NCI-H128 (cell line): ENCODE data around the gene TMEM132E.

Experiments used
- DNase-seq: peaks from one replicate; lab custom pipeline; 2025; ENCODE audit not compliant: unreplicated experiment; lab: John Stamatoyannopoulos, UW

Gene TMEM132E

GRCh38 chr17:34654881-34655276, 75.5 kb downstream of the TMEM132E start:
- no peak for DNase-seq

GRCh38 chr17:34656801-34657200, 77.4 kb downstream of the TMEM132E start:
- DNase-seq, result no peak

DNA sequence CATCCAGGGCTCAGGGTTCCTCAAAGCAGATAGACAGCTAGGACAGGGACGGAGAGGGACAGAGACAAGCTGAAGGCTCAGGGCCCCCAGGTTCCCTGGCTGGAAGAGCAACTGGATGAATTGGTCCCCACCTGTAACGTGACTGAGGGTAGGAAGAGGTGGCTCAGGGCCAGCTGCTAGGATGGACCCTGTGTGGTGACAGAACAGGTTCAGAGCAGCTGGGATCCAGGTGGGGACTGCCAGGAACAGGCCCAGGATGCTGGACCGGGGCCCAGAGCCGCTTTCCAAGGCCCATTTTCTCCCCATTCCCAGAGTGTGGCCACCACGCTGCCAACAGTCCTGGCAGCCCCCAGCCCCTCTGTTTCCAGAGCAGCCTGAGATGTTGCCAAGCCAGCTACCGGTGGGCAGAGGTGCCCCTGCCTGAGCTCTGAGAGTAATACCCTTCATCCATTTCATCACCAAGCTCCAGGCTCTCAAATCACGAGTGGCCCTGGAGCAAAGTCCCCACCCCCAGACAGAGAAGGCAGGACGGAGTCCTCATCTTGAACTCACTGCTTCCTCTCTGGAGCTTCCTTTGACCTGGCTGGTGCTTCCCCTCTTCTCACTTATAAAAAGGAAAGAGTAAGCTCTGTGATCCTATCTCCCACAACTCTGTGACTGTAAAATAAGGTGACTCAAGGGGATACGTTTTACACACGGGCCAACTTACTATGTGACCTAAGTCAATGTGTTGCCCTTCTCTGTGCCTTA, 79.6 kb downstream of the TMEM132E start:
- no peak for DNase-seq

DNA sequence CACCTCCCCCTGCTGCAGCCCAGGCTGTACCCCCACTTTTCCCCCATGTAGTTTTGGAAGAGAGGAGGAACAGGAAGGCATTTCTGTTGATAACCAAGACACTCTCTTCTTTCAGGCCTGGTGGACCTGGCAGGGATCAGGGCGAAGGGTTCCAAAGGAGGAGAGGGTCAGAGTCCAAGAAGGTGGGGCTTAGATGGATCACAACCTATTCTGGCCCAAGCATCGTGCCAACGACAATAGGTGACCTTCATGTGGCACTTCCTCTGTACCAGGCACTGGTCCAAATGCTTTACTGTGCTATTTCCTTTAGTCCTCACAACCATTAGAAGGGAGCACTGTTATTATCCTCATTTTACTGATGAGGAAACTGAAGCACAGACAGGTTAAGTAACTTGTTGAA, 84.3 kb downstream of the TMEM132E start:
- DNase-seq, result no peak

DNA sequence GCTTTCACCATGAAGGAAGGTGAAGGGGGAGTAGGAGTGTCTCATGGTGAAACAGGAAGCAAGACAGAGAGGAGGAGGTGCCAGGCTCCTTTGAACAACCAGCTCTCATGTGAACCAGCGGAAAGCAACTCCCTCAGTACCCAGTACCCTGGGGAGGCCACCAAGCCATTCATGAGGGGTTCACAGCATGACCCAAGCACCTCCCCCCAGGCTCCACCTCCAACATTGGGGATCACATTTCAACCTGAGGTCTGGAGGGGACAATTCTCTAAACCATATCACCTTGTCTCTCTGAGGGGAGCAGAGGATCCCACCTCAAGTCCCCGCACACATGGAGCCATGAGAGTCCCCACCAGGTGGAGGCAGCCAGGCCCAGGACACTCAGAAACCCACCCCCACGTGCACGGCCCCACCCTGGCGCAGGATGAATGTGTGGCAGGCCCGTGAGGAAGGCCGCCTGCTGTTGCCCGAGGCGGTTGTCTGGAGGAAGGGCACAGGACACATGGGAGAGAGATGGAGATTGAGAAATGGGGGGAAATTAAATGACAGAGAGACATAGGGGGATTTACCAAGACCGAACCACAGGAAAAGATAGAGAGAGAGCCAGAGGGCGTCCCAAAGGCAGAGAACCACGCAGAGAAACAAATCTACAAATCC, 85.9 kb downstream of the TMEM132E start:
- no peak for DNase-seq

GRCh38 chr17:34665819-34666763, 86.7 kb downstream of the TMEM132E start:
- DNase-seq, result no peak

DNA sequence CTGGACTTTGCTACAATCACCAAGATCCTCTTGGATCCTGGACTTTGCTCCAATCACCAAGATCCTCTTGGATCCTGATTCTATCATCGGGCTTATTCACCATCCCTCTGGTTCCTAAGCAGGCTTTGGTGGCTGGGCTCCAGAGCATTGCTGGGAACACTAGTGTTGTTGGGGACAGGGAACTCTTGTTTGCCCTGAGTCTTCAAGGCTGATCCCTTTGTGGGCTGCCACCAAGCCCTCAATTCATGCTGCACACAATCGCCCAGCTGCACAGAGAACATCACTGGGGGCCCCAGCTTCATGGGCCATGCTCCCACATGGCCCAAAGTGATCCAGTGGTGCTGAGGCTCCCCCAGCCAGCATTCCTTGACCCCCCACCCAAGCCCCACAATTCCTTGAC, 88.3 kb downstream of the TMEM132E start:
- no peak for DNase-seq

GRCh38 chr17:34668206-34668605, 88.8 kb downstream of the TMEM132E start:
- DNase-seq, result no peak

DNA sequence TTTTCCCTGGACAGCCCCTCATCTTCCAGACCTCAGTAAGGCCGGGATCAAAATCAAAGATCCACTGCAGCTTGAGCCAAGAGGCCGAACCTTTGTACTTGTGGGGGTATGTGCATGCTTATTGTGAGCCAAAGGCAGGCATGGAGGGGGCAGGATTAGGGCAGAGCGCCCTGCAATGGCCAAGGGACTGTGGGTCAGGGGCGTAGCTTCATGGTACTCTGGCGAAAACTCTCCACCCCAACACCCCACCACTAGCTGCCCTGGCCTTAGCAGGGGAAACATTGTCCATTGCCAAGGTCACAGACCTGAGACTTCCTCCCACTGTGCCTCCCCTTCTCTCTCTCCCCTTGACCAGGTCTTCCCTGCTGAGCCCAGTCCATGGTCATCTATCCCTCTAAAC, 90.1 kb downstream of the TMEM132E start:
- DNase-seq, result no peak

DNA sequence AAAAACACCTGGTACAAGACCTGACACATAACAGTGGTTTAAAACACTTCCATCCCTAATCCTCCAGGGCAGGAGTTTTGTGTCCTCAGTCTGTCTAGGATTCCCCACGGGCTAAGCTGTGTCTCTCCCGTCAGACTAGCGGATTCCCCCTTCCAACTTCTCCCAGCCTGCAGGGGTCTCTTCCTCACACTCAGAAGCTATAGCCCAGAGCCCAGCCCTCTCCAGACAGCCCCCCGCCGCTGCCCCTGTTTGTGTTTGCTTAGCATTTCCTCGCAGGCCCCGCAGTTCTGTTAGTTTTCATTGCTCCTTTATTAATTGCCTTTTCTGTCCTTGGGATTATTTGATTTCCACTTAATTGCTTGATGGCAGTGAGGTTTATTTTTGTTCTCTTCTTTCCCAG, 91.2 kb downstream of the TMEM132E start:
- DNase-seq, result no peak

DNA sequence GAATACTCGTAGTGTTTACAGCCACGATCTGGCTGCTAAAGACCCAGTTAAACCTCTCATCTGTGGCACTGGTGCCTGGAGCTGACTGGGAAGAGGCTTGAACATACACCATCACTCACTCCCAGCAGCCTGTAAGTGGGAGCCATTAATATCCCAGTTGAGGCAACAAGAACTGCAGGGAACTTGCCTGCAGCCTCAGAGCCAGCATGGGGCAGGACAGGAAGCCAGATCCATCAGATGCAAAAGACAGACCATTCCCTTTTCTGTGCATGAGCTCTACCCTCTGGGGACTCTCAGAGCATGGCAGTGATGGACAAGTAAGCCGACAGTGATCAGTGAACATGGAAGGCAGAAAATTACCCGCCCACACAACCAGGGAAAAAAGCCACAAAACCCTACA, 91.8 kb downstream of the TMEM132E start:
- no peak for DNase-seq

DNA sequence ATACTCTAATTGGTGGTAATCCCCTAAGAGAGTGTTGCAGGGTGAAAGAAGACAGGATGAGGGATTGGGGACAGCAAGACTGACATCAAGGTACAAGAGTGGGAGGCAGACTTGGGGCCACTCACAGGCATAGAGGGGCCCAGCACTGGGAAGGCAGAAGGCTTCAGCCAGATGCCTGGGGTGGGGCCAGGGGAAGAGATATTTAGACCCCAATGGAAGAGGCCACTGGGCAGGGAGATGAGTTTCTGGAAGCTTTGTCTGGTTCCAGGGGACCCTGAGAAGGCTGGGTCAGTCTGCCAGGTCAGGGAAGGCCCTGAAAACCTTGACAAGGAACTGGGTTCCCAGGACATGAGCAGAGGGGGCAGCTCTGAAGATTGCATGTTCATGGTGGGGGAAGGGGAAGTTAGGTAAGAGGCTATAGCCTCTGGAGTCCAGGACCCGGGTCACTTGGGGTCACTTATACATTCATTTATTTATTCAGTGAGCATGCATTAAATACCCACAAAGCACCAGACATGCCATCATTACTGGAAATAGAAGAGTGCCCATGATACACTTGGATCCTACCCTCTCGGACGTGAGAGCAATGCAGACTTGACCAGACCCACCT, 92.9 kb downstream of the TMEM132E start:
- DNase-seq, result no peak

DNA sequence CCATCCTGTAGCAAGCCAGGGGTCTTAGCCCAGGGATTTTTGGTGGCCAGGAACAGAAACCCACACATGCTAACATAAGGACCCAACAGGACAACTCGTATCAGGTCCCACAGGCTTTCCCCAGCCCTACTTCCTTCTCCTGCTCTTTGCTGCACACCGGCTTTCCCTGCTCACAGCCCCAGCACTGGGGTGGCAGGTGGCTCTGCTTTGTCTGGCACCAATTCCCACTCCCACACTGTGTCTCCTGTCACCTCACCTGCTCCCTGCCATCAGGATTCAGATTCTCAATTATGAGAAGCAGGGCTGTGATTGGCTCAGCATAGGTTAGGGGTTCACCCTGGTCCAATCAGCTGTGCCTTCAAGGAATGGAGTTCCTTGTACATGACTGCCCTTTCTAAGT, 94.1 kb downstream of the TMEM132E start:
- no peak for DNase-seq

DNA sequence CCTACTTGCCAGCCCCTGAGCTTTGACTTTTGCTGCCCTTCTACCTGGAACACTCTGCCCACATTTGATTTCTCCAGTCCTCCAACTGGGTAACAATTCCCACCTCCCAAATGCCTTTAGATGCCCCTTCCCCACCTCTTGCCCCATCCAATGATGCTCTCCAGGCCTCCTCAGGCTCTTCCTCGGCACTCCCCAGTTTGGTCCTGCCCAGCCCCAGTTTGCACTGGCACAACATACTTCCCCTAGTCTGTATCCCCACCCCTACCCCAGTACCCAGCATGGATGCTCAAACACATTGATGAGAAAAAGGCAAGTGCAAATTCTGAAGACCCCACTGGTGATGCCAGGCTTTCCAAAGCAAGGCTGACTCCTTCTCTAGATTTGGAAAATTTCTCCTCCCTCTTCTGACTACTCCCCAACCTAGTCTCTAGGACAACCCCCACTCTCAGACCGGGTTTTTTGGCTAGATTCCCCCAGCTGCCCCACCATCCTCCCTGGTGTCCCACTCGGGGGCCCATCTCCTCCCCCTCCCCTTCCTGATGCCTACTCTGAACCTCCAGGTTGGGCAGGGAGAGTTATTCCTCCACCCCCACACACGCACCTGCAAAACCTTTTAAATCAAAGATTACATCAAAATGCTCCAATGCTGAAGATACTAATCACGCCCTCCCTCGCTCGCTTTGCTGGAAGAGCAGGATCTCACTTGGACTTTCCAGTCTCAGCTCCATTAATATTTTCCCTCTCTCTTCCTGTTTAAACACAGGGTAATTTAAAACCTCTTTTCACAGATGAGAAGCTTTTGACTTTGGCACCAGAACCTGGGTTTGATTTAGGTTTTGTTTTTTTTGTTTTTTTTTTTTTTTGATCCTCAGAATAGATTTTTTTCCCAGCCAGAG, 94.9 kb downstream of the TMEM132E start:
- DNase-seq, result no peak

- no peak for DNase-seq
Measured at GRCh38 chr17:34675143-34675542, 95.8 kb downstream of the TMEM132E start.

DNA sequence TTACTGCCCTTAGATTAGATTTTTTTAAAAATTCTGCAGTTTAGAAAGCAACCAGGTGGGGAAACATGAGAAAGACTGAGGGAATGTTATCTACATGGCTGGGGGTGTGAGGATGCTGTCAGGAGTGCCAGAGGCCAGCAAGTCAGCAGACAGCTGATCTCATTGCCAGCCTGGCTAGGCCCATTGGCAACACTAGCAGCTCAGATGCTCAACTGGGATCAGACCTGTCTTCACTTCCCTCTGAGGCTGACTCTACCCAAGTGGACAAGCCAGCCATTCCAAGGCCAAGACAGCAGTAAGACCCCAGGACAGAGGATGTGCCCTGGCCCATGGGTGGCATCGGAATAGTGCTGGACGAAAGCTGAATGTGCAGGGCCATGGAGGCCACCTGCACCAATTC, 96.2 kb downstream of the TMEM132E start:
- DNase-seq, result no peak

DNA sequence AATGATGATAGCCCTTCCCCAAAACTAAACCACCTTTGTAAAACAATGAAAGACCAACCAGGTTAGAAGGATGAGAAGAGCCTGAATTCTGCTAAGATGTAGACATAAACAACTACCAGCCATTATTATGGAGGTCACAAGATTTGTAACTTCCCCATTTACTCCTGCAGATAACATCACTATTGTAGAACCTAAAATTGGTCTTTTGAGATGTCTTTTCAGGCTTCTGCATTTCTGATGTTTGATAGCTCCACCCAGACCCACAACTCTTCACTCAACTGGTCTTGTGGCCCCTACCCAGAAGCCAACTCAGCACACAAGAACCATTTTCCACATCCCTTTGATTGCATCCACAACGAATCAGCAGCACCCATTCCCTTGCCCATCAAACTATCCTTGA, 100.8 kb downstream of the TMEM132E start:
- no peak for DNase-seq

GRCh38 chr17:34682305-34682704, 102.9 kb downstream of the TMEM132E start:
- DNase-seq, result no peak

DNA sequence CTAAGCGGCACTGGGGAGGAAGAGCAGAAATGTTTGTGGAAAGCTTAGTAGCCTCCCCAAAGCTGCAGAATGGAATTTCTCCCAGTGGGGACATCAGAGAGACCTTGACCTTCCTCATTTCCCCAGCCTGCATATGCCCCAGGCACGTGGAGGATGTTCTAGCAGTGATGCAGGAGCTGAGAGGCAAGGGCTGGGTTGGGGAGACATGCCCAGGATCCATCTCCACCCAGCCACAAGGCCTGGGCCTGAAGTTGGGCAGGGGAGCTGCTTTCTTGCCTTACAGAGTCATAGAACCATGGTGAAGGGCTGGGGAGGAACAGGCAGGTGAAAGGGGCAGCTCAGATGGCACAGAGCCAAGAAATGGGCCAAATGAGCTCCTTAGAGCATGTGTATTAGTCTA, 104.0 kb downstream of the TMEM132E start:
- no peak for DNase-seq
